GM21515 (cell line): ENCODE measurements around the gene PNPLA7.
"Not testable (repeated sequence)": the region's sequence is repeated elsewhere in the genome, so short reads cannot be mapped to it uniquely, and the experiment has no call there.

Source experiments
- ATAC-seq: cut with Tn5 transposase; IDR thresholded peaks from one replicate; pipeline ENCODE4 v1.9.1; 2021; ENCODE audit not compliant: unreplicated experiment

The PNPLA7 gene

GRCh38 chr9:137426018-137426681 lies 124.1 kb downstream of the PNPLA7 start:
- no peak for ATAC-seq

- no peak for ATAC-seq
These were observed 126.5 kb downstream of the PNPLA7 start for GRCh38 chr9:137423514-137424291.

- ATAC-seq = peak; percentile 83
These were observed 127.3 kb downstream of the PNPLA7 start, which contains the start of the genes EXD3 and NOXA1 for GRCh38 chr9:137422604-137423513. Gene EXD3, minus strand, starts transcription at chr9:137423162. Its CDS starts 27,805 bp downstream, at chr9:137395357. Gene NOXA1, plus strand, starts transcription at chr9:137423393. Its CDS starts 137 bp downstream, at chr9:137423530.

GRCh38 chr9:137421838-137422603 lies 128.2 kb downstream of the PNPLA7 start:
- ATAC-seq = no peak

- no peak for ATAC-seq
These were observed 132.8 kb downstream of the PNPLA7 start for GRCh38 chr9:137417161-137418021.

GRCh38 chr9:137416563-137417151 lies 133.5 kb downstream of the PNPLA7 start:
- no peak for ATAC-seq

- no peak for ATAC-seq
These were observed 134.1 kb downstream of the PNPLA7 start for GRCh38 chr9:137416006-137416562.

GRCh38 chr9:137415451-137415850 lies 134.8 kb downstream of the PNPLA7 start:
- ATAC-seq = no peak

- ATAC-seq = no peak
These were observed 137.8 kb downstream of the PNPLA7 start for GRCh38 chr9:137412431-137412830.

- ATAC-seq = peak; percentile 36
These were observed 138.4 kb downstream of the PNPLA7 start for GRCh38 chr9:137411645-137412380.

GRCh38 chr9:137411260-137411644 lies 138.9 kb downstream of the PNPLA7 start:
- ATAC-seq = no peak

- ATAC-seq = no peak
These were observed 139.3 kb downstream of the PNPLA7 start for GRCh38 chr9:137410891-137411249.

- ATAC-seq = not testable (repeated sequence)
These were observed 139.8 kb downstream of the PNPLA7 start for GRCh38 chr9:137410236-137410890.
